Right ventricle myocardium superior (tissue), 1 donor: ENCODE data around the gene XBP1. TPM values are rescaled to one million over a fixed set of nuclear protein-coding genes. Genes with fewer than 3 reads are reported as not detected.
A peak's percentile ranks its signal among the peaks of the same experiment; 100 is the strongest.
"Not testable (repeated sequence)": the region's sequence is repeated elsewhere in the genome, so short reads cannot be mapped to it uniquely, and the experiment has no call there.

ENCODE experiments used
- ATAC-seq: fragments of 200-7000 bp; cut with Tn5 transposase; one replicate; pipeline ENCODE4 v1.9.1; 2020; ENCODE audit warnings: mild to moderate bottlenecking; ENCODE audit not compliant: poor library complexity
- DNase-seq: peaks from one replicate; pipeline ENCODE4 v3.0.0-alpha.2; 2020
- intact Hi-C: fragments of 100-400 bp; cut with DNase I; formaldehyde crosslinking; loops from one replicate; pipeline ENCODE4 v1.11.2; 2022
- long read RNA-seq: library from polyadenylated mRNA; unstranded; transcript quantifications from one replicate; pipeline ENCODE4 v2.0.0, GENCODE V29; 2021
- total RNA-seq: library from RNA; stranded (reverse); fragmentation: NEBNext Ultra II Directional; extraction: Animal tissue kit (Norgen Biotek cat#: 25700); gene quantifications from one replicate; pipeline ENCODE4 v1.2.1, GENCODE V29; 2021
- donor health status: DM: no; HTN: yes; CAD: no; lungs with severe emphysema.

Gene XBP1
- 61.5 TPM for total RNA-seq
- long read RNA-seq, transcript XBP1-201 (5 exons, 1,850 nt): major isoform, 235 of 240 reads
- long read RNA-seq, partial matches to known transcripts: 0 of 240 reads
- long read RNA-seq, other reads (novel, unspliced or antisense): 3 of 240 reads

- DNase-seq: peak; percentile 97
- ATAC-seq: peak; percentile 99
- intact Hi-C loops: no loop called here
Measured at GRCh38 chr22:28800308-28801041, at the start of gene XBP1. TSS of gene XBP1 (minus strand) at chr22:28800569.

GRCh38 chr22:28846994-28847393, 46.6 kb upstream of the XBP1 start:
- intact Hi-C loops: loop anchor here (10.0 kb wide), 1 partner anchor 358 kb away; the partner anchor contains the start of gene EMID1
- ATAC-seq: no peak
- no peak for DNase-seq

- ATAC-seq: not testable (repeated sequence)
- intact Hi-C loops: loop anchor here (10.0 kb wide), 1 partner anchor 361 kb away; the partner anchor contains the start of gene EMID1
Measured at GRCh38 chr22:28844277-28844676, 43.9 kb upstream of the XBP1 start.

DNA sequence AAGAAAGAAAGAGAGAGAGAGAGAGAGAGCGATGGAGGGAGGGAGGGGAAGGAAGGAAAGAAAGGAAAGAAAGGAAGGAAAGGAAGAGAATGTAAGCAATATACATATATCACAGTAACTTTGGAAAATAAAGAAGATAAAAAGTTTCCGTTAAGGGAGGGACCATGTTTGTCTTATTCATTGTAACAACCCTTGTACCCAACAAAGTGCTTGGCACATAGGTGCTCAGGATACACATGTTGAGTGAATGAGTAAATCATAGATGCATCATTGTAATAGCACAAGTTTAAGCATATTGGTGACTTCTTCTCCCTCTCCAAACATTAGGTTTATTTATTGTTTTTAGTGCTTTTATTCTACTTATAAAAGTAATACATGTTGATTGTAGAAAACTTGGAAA, 43.3 kb upstream of the XBP1 start:
- intact Hi-C loops: loop anchor here (10.0 kb wide), 1 partner anchor 361 kb away; the partner anchor contains the start of gene EMID1
- DNase-seq: no peak

More at GRCh38 chr22:28844277-28844676, 43.9 kb upstream of the XBP1 start:
- DNase-seq: not testable (repeated sequence)

DNA sequence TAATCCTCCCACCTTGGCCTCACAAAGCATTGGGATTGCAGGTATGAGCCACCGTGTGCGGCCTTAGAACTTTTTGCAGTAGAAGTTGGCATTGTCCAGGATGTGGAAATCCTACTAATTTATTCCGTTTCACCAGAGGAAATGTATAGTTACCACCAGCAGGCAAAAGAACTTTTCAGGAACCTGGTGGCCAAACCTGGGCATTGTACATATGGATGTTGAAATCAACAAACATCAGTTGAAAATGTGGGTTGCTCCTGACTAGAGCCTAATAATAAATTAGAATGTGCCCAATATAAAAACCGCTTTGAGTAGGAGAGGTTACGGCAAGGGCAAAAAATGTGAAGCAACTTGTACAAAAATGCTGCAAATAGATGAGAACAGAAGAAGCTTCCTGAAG, 40.7 kb upstream of the XBP1 start:
- ATAC-seq: no peak

More for the DNA sequence above, 43.3 kb upstream of the XBP1 start:
- ATAC-seq: no peak

DNA sequence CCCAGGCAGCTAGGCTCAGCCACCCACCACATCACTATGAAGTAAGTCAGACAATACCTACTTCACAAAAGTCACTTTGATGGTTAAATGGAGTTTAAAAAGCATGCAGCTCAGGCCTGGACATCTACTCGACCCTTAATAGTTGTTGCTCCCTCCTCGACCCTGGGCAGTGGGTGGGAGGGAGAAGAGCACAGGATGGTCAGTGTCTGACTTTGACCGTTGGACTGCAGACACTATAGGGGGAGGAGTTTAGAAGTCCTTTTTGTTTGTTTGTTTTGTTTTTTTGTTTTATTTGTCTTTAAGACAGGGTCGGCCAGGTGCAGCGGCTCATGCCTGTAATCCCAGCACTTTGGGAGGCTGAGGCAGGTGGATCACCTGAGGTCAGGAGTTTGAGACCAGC, 38.6 kb upstream of the XBP1 start:
- ATAC-seq: no peak
- intact Hi-C loops: loop anchor here (10.0 kb wide), 1 partner anchor 814 kb away; no protein-coding TSS in a partner anchor
- no peak for DNase-seq

More for the DNA sequence above, 40.7 kb upstream of the XBP1 start:
- intact Hi-C loops: loop anchor here (10.0 kb wide), 1 partner anchor 364 kb away; the partner anchor contains the start of gene EMID1
- no peak for DNase-seq

DNA sequence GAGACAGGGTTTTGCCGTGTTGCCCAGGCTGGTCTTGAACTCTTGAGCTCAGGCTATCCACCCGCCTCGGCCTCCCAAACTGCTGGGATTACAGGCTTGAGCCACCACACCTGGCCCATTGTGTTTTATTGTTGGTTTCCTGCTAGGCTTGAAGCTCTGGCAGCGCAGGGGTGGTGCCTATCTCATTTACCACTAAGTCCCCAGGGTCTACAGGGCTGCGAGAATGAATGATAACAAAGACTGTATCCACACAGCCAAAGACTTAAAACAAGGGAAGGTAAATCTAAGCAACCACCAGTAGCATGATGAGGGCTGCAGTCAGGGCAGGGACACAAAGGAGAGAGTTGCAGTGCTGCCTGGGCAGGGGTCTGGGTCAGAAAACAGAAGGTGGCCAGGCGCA, 37.3 kb upstream of the XBP1 start:
- DNase-seq: no peak
- no peak for ATAC-seq
- intact Hi-C loops: loop anchor here (10.0 kb wide), 1 partner anchor 813 kb away; no protein-coding TSS in a partner anchor

- no peak for ATAC-seq
- intact Hi-C loops: loop anchor here (10.0 kb wide), 1 partner anchor 811 kb away; no protein-coding TSS in a partner anchor
- no peak for DNase-seq
Measured at GRCh38 chr22:28835630-28836189, 35.3 kb upstream of the XBP1 start.

DNA sequence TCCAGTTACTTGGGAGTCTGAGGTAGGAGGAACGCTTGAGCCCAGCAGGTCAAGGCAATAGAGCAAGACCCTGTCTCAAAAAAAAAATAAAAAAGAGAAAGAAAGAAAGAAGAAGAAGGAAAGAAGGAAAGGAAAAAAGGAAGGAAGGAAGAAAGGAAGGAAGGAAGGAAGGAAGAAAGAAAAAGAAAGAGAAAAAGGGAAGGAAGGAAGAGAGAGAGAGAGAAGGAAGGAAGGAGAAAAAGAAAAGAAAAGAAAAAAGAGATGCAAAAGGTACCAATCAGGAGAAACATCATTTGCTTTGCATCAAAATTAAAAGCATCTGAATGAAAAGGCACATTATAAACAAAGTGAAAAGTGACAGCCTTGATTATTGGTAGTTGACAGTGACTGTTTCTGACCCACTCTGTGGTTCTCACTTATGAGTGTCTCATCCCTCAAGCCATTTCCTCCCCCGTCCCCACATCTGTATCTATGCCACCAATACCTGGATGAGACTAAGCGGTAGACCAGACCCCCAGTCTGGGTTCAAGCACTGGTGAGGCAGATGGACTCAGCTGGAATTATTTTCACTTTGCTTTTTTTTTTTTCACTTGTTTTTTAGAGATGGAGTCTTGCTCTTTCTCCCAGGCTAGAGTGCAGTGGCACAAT, 33.0 kb upstream of the XBP1 start:
- intact Hi-C loops: loop anchor here (10.0 kb wide), 1 partner anchor 809 kb away; no protein-coding TSS in a partner anchor
- no peak for ATAC-seq
- no peak for DNase-seq

DNA sequence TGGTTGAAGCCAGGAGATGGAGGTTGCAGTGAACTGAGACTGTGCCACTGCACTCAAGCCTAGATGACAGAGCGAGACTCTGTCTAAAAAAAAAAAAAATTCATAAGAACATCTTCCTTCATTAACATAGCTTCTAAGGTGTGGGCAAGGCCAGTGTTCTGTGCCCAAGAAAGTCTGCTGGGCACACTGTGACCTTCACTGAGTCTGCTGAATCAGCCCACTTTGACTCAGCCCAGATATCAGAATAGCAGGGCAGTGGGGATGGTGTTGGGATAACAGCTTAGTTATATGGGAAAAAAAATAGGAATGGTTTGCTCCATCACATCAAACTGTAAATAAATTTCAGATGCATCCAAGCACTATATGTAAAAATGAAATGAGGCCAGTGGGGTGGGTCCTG, 32.4 kb upstream of the XBP1 start:
- intact Hi-C loops: loop anchor here (10.0 kb wide), 1 partner anchor 808 kb away; no protein-coding TSS in a partner anchor
- ATAC-seq: no peak
- no peak for DNase-seq

- DNase-seq (no peak), ATAC-seq (no peak)
- intact Hi-C loops: loop anchor here (10.0 kb wide), 1 partner anchor 807 kb away; no protein-coding TSS in a partner anchor
Measured at GRCh38 chr22:28831140-28832072, 31.0 kb upstream of the XBP1 start.

GRCh38 chr22:28830441-28830840, 30.1 kb upstream of the XBP1 start:
- no peak for ATAC-seq
- DNase-seq: no peak
- intact Hi-C loops: loop anchor here (10.0 kb wide), 1 partner anchor 806 kb away; no protein-coding TSS in a partner anchor

DNA sequence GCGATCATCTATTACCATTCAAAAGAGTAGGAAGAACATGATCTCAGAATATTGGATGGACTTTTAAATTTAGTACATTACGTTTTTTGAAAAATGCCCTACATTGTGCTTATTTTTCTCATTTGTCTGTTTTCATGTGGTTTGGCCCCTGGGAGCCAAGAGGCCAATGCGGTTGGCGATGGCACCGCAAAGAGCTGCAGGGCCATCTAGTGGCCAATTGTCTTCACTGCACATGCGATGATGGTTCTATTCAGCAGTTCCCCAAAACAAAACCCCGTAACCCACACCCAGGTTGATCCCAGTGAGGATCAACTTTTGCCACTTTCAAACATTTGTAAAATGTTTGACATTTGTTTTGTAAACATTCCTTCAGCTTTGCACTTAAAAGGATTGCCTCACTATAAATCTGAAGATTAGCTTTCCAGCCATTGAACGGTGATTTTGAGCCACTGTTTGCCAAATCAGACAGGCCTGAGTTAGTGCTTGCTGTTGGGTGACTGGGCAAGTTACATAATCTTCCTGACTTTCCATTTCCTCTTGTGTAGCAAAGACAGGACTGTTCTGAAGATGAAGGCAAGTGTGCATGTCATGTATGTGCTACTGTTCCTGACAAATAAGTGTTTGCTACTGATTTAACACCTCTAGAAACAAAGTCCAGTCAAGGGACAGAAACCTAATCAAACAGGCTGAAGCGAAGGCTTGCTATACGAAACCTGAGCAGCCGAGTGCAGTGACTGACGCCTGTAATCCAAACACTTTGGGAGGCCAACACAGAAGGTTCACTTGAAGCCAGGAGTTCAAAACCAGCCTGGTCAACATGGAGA, 29.2 kb upstream of the XBP1 start:
- intact Hi-C loops: loop anchor here (2.0 to 10.0 kb wide), 2 partner anchors 229 to 805 kb away; no protein-coding TSS in a partner anchor
- DNase-seq (peak; percentile 82), ATAC-seq (peak; percentile 94)

DNA sequence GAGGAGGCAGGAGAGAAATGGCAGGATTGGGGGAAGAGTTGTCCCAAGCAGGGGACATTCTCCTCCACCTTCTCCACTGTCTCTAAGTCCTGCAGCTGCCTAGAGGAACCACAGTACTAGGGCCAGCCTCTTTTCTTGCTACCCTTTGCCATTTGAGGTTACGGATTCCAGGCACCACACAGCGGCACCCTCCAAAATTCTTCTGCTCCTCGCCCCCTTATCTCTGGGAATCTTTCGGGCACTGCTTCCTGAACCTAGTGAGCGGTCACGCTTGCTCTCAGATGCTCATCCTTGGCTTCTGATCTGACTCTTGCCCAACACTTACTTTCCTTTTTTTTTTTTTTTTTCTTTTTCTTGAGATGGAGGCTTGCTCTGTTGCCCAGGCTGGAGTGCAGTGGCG, 26.6 kb upstream of the XBP1 start:
- intact Hi-C loops: no loop called here
- DNase-seq: no peak
- no peak for ATAC-seq

DNA sequence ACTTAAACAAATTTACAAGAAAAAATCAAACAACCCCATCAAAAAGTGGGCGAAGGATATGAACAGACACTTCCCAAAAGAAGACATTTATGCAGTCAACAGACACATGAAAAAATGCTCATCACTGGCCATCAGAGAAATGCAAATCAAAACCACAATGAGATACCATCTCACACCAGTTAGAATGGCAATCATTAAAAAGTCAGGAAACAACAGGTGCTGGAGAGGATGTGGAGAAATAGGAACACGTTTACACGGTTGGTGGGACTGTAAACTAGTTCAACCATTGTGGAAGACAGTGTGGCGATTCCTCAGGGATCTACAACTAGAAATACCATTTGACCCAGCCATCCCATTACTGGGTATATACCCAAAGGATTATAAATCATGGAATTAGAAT, 26.1 kb upstream of the XBP1 start:
- ATAC-seq, DNase-seq, intact Hi-C loops: not testable (repeated sequence)

- DNase-seq, ATAC-seq, intact Hi-C loops: not testable (repeated sequence)
Measured at GRCh38 chr22:28824455-28824854, 24.1 kb upstream of the XBP1 start.
